ENCODE measurements around the gene SLC29A3.
"Not testable (repeated sequence)": the region's sequence is repeated elsewhere in the genome, so short reads cannot be mapped to it uniquely, and the experiment has no call there.

SLC29A3 gene

GRCh38 chr10:71284544-71285179, 34.4 kb upstream of the SLC29A3 start:
- no peak for DNase-seq

- DNase-seq: peak; percentile 30
Measured at GRCh38 chr10:71285180-71285545, 33.9 kb upstream of the SLC29A3 start.

GRCh38 chr10:71285986-71286385, 33.1 kb upstream of the SLC29A3 start:
- DNase-seq: no peak

GRCh38 chr10:71286521-71287294, 32.4 kb upstream of the SLC29A3 start:
- no peak for DNase-seq

- DNase-seq: no peak
Measured at GRCh38 chr10:71287456-71287855, 31.6 kb upstream of the SLC29A3 start.

GRCh38 chr10:71288461-71288860, 30.6 kb upstream of the SLC29A3 start:
- DNase-seq: no peak

- no peak for DNase-seq
Measured at GRCh38 chr10:71289421-71290130, 29.5 kb upstream of the SLC29A3 start.

GRCh38 chr10:71290331-71290730, 28.7 kb upstream of the SLC29A3 start:
- DNase-seq: no peak

- DNase-seq: no peak
Measured at GRCh38 chr10:71290806-71291527, 28.1 kb upstream of the SLC29A3 start.

- no peak for DNase-seq
Measured at GRCh38 chr10:71291528-71291900, 27.5 kb upstream of the SLC29A3 start.

- no peak for DNase-seq
Measured at GRCh38 chr10:71292624-71293445, 26.2 kb upstream of the SLC29A3 start.

GRCh38 chr10:71293446-71294084, 25.5 kb upstream of the SLC29A3 start:
- no peak for DNase-seq

GRCh38 chr10:71294091-71294561, 24.9 kb upstream of the SLC29A3 start:
- no peak for DNase-seq

GRCh38 chr10:71294856-71295255, 24.2 kb upstream of the SLC29A3 start:
- DNase-seq: no peak

- DNase-seq: no peak
Measured at GRCh38 chr10:71295641-71296040, 23.4 kb upstream of the SLC29A3 start.

- no peak for DNase-seq
Measured at GRCh38 chr10:71296086-71296485, 23.0 kb upstream of the SLC29A3 start.

- DNase-seq: not testable (repeated sequence)
Measured at GRCh38 chr10:71296811-71297210, 22.2 kb upstream of the SLC29A3 start.

GRCh38 chr10:71297343-71297742, 21.7 kb upstream of the SLC29A3 start:
- no peak for DNase-seq

- no peak for DNase-seq
Measured at GRCh38 chr10:71299071-71299785, 19.8 kb upstream of the SLC29A3 start.

GRCh38 chr10:71300555-71301370, 18.3 kb upstream of the SLC29A3 start:
- no peak for DNase-seq

Measured in fibroblast of skin of back (primary cell).